BE2C (cell line): Measurements from ENCODE around the gene FOSL2.
"Not testable (repeated sequence)": the region's sequence is repeated elsewhere in the genome, so short reads cannot be mapped to it uniquely, and the experiment has no call there.

Source experiments
- DNase-seq: peaks from one replicate; pipeline ENCODE4 v3.0.0-alpha.2; 2020
- H3K27me3 ChIP-seq: fragments of 250-450 bp; sonication (Bioruptor Pico); 2 replicates; pipeline ENCODE4 v1.5.1; 2020; ENCODE audit warnings: mild to moderate bottlenecking
- H3K36me3 ChIP-seq: fragments of 250-450 bp; sonication (Bioruptor Pico); 2 replicates; pipeline ENCODE4 v1.5.1; 2020; ENCODE audit warnings: mild to moderate bottlenecking
- H3K4me1 ChIP-seq: fragments of 250-450 bp; sonication (Bioruptor Pico); 2 replicates; pipeline ENCODE4 v1.5.1; 2020
- H3K4me3 ChIP-seq: 2 replicates; pipeline ENCODE4 v1.5.1; 2011; ENCODE audit warnings: low read depth, low read length
- H3K9me3 ChIP-seq: fragments of 250-450 bp; sonication (Bioruptor Pico); 2 replicates; pipeline ENCODE4 v1.5.1; 2020
- TF ChIP-seq, protein P1 (sequence below): IDR thresholded peaks from 2 replicates; pipeline ENCODE4 v1.5.1; 2012; ENCODE audit warnings: mild to moderate bottlenecking, low read depth, low read length

Gene FOSL2

DNA sequence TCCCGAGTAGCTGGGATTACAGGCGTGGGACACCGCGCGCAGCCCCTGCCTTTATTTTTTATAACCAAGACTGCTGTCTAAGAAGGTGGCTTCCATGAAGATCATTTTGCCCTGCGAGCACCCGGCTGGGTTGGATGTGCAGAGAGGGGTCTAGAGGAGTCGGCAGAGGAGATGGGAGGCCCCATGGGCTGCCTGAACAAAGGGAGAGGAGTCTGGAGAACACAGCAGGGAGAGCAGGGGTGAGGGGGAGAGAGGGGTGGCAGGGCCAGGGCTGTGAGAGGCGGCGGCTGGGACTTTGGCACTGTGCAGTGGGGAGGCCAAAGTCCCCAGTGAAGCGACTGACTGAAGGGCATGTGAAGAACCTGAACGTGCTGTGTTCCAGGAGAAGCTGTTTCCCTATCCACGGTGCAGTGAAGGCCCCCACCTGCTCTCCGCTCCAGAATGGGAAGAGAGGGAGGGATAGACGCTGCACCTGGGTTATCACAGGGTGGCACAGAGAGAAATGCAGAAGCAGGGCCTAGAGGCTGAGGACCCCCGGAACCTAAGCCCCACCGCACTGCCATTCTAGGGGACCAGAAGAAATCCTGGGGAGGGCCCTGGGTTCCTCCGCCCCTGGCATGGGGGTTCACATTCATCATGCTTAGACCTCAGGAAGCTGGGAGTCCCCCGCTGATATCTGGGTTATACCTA lies 24.8 kb upstream of the FOSL2 start:
- Histone ChIP-seq H3K4me3 (no peak overlapping the region), H3K4me1 (peaks cover 16% of the 10 kb centered on the region), H3K36me3 (no peaks in the 10 kb centered on the region), H3K9me3 (no peaks in the 10 kb centered on the region), H3K27me3 (no peaks in the 10 kb centered on the region)
- DNase-seq: no peak
- TF ChIP-seq, protein P1, sequence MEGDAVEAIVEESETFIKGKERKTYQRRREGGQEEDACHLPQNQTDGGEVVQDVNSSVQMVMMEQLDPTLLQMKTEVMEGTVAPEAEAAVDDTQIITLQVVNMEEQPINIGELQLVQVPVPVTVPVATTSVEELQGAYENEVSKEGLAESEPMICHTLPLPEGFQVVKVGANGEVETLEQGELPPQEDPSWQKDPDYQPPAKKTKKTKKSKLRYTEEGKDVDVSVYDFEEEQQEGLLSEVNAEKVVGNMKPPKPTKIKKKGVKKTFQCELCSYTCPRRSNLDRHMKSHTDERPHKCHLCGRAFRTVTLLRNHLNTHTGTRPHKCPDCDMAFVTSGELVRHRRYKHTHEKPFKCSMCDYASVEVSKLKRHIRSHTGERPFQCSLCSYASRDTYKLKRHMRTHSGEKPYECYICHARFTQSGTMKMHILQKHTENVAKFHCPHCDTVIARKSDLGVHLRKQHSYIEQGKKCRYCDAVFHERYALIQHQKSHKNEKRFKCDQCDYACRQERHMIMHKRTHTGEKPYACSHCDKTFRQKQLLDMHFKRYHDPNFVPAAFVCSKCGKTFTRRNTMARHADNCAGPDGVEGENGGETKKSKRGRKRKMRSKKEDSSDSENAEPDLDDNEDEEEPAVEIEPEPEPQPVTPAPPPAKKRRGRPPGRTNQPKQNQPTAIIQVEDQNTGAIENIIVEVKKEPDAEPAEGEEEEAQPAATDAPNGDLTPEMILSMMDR: no peak

GRCh38 chr2:28368357-28368798 lies 24.3 kb upstream of the FOSL2 start:
- no peak overlapping the region for H3K4me3 ChIP-seq
- no peaks in the 10 kb centered on the region for H3K36me3 ChIP-seq
- no peaks in the 10 kb centered on the region for H3K9me3 ChIP-seq
- H3K4me1 ChIP-seq: peaks cover 12% of the 10 kb centered on the region
- TF ChIP-seq, protein P1: no peak
- H3K27me3 ChIP-seq: no peaks in the 10 kb centered on the region
- no peak for DNase-seq

DNA sequence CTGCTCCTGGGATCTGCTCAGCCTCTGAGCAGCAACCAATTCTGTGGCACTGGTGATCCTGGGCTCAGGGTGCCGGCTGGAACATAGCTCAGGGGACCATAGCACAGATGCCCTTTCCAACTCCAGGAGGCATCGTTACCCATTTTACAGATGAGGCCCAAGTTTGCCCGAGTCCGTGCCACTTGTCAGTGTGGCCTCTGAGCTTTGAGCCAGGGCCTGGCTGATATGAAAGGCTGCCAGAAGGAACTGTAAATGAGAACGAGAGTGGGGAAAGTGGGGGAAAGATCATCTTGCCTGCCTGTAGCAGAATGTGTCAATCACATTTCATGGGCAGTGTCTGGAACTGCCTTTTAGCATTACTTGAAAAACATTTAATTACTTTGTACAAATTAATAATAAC lies 23.3 kb upstream of the FOSL2 start:
- Histone ChIP-seq H3K4me1 (peaks cover 12% of the 10 kb centered on the region), H3K36me3 (no peaks in the 10 kb centered on the region), H3K4me3 (no peak overlapping the region), H3K9me3 (no peaks in the 10 kb centered on the region), H3K27me3 (no peaks in the 10 kb centered on the region)
- TF ChIP-seq, protein P1: no peak
- DNase-seq: no peak

GRCh38 chr2:28370354-28370753 lies 22.3 kb upstream of the FOSL2 start:
- H3K4me3 ChIP-seq: no peak overlapping the region
- H3K36me3 ChIP-seq: no peaks in the 10 kb centered on the region
- peaks cover 12% of the 10 kb centered on the region for H3K4me1 ChIP-seq
- DNase-seq: no peak
- no peaks in the 10 kb centered on the region for H3K27me3 ChIP-seq
- TF ChIP-seq, protein P1: no peak
- no peaks in the 10 kb centered on the region for H3K9me3 ChIP-seq

DNA sequence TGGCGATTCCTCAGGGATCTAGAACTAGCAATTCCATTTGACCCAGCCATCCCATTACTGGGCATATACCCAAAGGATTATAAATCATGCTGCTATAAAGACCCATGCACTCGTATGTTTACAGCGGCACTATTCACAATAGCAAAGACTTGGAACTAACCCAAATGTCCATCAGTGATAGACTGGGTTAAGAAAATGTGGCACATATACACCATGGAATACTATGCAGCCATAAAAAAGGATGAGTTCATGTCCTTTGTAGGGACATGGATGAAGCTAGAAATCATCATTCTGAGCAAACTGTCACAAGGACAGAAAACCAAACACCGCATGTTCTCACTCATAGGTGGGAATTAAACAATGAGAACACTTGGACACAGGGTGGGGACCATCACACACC lies 20.9 kb upstream of the FOSL2 start:
- not testable (repeated sequence) for DNase-seq, H3K9me3 ChIP-seq, H3K4me1 ChIP-seq, H3K36me3 ChIP-seq, H3K27me3 ChIP-seq, H3K4me3 ChIP-seq

- TF ChIP-seq, protein P1: no peak
- Histone ChIP-seq H3K4me3 (no peak overlapping the region), H3K36me3 (no peaks in the 10 kb centered on the region), H3K27me3 (no peaks in the 10 kb centered on the region), H3K4me1 (no peaks in the 10 kb centered on the region; the same call in 1 of the 2 replicates), H3K9me3 (no peaks in the 10 kb centered on the region)
- no peak for DNase-seq
Measured at GRCh38 chr2:28373854-28374253, 18.8 kb upstream of the FOSL2 start.
